BLaER1 treated with 17β-estradiol and CSF1 and Interleukin-3, amounts not matched to agents 10 nM and 100 nM (cell line): ENCODE results near the gene GRAP2.
"Not testable (repeated sequence)": the region's sequence is repeated elsewhere in the genome, so short reads cannot be mapped to it uniquely, and the experiment has no call there.

ENCODE experiments used
- H3K27ac ChIP-seq, 11 experiments: shearing (Covaris generic); formaldehyde crosslinking; 2 replicates each; pipeline ENCODE4 v1.8.1; 2022
- H3K27me3 ChIP-seq, 11 experiments: shearing (Covaris generic); formaldehyde crosslinking; 2 replicates each; pipeline ENCODE4 v1.8.1; 2022
- H3K36me3 ChIP-seq, 11 experiments: shearing (Covaris generic); formaldehyde crosslinking; 2 replicates each; pipeline ENCODE4 v1.8.1; 2022
- H3K4me1 ChIP-seq, 10 experiments: shearing (Covaris generic); formaldehyde crosslinking; 2 replicates each; pipeline ENCODE4 v1.8.1; 2022
- H3K4me2 ChIP-seq, 11 experiments: shearing (Covaris generic); formaldehyde crosslinking; 2 replicates each; pipeline ENCODE4 v1.8.1; 2022
- H3K4me3 ChIP-seq, 10 experiments: shearing (Covaris generic); formaldehyde crosslinking; 2 replicates each; pipeline ENCODE4 v1.8.1; 2022
- H3K9ac ChIP-seq, 11 experiments: shearing (Covaris generic); formaldehyde crosslinking; 2 replicates each; pipeline ENCODE4 v1.8.1; 2022
- H3K9me3 ChIP-seq, 11 experiments: shearing (Covaris generic); formaldehyde crosslinking; replicated peaks in 1 of 11; 2 replicates each; pipeline ENCODE4 v1.8.1; 2022
- H4K20me1 ChIP-seq, 11 experiments: shearing (Covaris generic); formaldehyde crosslinking; 2 replicates each; pipeline ENCODE4 v1.8.1; 2022
- Cebpa-rat ChIP-seq, 11 experiments: shearing (Covaris generic); IDR thresholded peaks; 2 replicates each; pipeline ENCODE4 v1.8.1; 2022

The GRAP2 gene

DNA sequence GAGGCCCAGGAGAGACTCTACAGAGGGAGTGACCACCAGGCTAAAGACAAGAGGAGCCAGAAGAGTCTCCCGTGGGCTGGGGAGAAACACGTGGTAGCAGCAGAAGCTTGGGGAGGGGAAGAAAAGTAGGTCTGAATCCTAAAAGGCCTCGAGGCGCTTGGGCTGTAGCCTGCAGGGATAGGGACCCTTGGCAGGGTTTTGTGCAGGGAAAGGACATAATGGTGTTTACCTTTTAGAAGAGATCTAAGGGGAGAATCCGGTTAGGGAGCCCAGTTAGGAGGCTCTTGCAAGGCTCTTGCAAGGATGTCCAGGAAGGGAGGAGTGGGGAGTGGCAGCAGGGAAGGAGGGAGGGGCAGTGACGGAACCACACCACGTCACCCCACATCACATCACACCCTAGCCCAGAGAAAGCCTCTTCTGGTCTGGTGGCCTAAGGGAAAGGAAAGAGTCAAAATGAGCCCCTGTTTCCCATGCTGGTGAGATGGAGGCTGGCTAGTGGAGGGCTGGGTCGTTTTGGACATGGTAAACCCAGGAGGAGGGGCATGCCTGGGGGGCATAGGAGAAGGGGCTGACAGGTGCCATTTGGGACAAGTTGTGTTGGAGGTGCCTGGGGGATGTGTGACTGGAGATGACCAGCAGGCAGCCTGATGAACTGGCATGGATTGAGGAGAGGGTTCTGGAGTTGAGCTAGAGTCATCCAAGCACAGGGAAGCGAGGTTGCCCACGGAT lies 87.7 kb downstream of the GRAP2 start:
- H3K27me3 ChIP-seq: peaks cover 0 to 6% (median 3%) of the 10 kb centered on the region in 11 experiments; a peak in 12 of 22 replicates
- no peaks in the 10 kb centered on the region for H3K36me3 ChIP-seq
- no peak overlapping the region for H3K4me3 ChIP-seq
- no peak overlapping the region for H3K4me2 ChIP-seq
- H3K4me1 ChIP-seq: peaks cover 0 to 28% (median 17%) of the 10 kb centered on the region in 10 experiments; a peak in 14 of 20 replicates
- no peaks in the 10 kb centered on the region for H4K20me1 ChIP-seq
- no peak overlapping the region for H3K27ac ChIP-seq
- H3K9ac ChIP-seq: no peak overlapping the region
- no peaks in the 10 kb centered on the region for H3K9me3 ChIP-seq
- no peak for TF ChIP-seq Cebpa-rat (IDR thresholded peaks at IDR 0.05)

DNA sequence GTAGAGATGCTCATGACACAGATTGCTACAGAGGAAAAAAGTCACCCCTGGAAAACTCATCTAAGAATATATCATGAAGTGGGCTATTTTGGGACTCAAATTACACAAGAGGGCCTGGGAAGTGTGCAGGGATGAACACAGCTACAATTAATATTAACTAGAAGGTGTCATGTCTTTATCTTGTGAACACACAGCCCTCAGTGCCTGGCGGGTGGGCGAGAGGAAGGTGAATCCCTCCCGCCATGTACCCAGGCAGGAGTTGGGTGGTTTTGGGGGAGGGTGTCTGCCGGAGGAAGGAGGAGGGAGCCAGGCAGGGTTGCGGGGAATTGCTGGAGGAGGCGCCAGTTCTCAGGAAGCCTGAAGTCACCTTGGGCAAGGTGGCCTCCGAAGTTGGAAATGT lies 88.7 kb downstream of the GRAP2 start:
- H3K27me3 ChIP-seq: peaks cover 9 to 17% (median 14%) of the 10 kb centered on the region in 11 experiments
- H4K20me1 ChIP-seq: no peaks in the 10 kb centered on the region
- no peaks in the 10 kb centered on the region for H3K9me3 ChIP-seq
- peak overlapping the region in 5 of 11 experiments; percentile 1 to 31 (median 24); a peak in 6 of 22 replicates for H3K4me2 ChIP-seq
- H3K4me1 ChIP-seq: peaks cover 0 to 28% (median 17%) of the 10 kb centered on the region in 10 experiments; a peak in 15 of 20 replicates
- TF ChIP-seq Cebpa-rat (IDR thresholded peaks at IDR 0.05): no peak
- H3K27ac ChIP-seq: no peak overlapping the region
- no peak overlapping the region for H3K9ac ChIP-seq
- H3K36me3 ChIP-seq: no peaks in the 10 kb centered on the region
- no peak overlapping the region for H3K4me3 ChIP-seq

DNA sequence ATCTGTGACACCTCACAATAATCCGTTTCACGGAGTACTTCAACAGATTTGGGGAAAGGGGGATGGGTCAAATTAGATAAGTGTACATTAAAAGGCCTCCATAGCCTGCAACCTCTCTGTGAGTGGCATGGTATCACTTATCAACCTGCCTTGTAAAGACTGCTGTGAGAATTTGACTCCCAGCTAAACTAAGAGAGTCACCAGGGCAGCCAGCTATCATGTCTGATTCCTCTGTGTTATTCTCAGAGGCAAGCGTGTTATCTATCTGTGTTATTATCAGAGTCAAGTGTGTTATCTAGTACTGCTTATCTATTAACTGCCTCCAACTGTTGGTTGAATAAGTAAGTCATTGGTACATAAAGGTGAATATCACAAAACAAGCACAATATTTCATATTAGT lies 89.8 kb downstream of the GRAP2 start:
- peaks cover 0 to 21% (median 8%) of the 10 kb centered on the region in 10 experiments; a peak in 10 of 20 replicates for H3K4me1 ChIP-seq
- TF ChIP-seq Cebpa-rat (IDR thresholded peaks at IDR 0.05): no peak
- H4K20me1 ChIP-seq: no peaks in the 10 kb centered on the region
- no peaks in the 10 kb centered on the region for H3K36me3 ChIP-seq
- no peak overlapping the region for H3K9ac ChIP-seq
- no peak overlapping the region for H3K4me2 ChIP-seq
- no peak overlapping the region for H3K27ac ChIP-seq
- peaks cover 0 to 6% (median 0%) of the 10 kb centered on the region in 11 experiments; a peak in 1 of 22 replicates for H3K9me3 ChIP-seq
- H3K27me3 ChIP-seq: peaks cover 19 to 27% (median 24%) of the 10 kb centered on the region in 11 experiments
- no peak overlapping the region for H3K4me3 ChIP-seq

DNA sequence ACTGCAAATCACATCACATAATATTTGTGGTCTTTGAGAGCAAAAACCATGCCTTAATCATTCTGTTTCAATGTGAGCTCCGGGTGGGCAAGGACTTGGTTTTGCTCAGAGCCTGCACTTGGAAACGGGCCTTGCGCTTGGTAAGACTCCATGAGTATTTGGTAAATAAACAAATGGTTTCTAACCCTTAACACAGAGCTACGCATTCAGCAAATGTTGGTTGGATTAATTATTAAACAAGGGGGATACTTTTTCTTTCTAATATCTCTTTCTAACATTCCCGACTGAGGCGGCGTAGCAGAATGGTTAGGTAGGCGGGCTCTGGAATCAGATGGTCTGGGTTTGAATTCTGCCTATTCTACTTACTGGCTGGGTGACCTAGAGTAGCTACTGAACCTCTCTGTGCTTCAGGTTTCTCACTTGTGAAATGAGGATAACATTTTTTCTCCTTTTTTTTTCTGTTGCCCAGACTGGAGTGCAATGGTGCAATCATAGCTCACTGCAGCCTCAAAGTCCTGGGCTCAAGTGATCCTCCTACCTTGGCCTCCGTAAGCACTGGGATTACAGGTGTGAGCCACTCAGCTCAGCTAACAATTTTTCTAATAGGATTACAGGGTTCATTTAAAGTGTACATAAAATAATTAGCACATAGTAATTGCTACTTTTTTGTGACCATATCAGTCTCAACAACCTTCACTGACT lies 90.4 kb downstream of the GRAP2 start:
- Histone ChIP-seq H4K20me1 (no peaks in the 10 kb centered on the region), H3K4me3 (no peak overlapping the region), H3K27me3 (peaks cover 20 to 32% (median 26%) of the 10 kb centered on the region in 11 experiments), H3K4me1 (peaks cover 0 to 20% (median 7%) of the 10 kb centered on the region in 10 experiments; a peak in 10 of 20 replicates), H3K9ac (no peak overlapping the region), H3K36me3 (no peaks in the 10 kb centered on the region), H3K4me2 (no peak overlapping the region), H3K27ac (no peak overlapping the region), H3K9me3 (peaks cover 0 to 6% (median 0%) of the 10 kb centered on the region in 11 experiments; a peak in 1 of 22 replicates)
- TF ChIP-seq Cebpa-rat (IDR thresholded peaks at IDR 0.05): no peak

DNA sequence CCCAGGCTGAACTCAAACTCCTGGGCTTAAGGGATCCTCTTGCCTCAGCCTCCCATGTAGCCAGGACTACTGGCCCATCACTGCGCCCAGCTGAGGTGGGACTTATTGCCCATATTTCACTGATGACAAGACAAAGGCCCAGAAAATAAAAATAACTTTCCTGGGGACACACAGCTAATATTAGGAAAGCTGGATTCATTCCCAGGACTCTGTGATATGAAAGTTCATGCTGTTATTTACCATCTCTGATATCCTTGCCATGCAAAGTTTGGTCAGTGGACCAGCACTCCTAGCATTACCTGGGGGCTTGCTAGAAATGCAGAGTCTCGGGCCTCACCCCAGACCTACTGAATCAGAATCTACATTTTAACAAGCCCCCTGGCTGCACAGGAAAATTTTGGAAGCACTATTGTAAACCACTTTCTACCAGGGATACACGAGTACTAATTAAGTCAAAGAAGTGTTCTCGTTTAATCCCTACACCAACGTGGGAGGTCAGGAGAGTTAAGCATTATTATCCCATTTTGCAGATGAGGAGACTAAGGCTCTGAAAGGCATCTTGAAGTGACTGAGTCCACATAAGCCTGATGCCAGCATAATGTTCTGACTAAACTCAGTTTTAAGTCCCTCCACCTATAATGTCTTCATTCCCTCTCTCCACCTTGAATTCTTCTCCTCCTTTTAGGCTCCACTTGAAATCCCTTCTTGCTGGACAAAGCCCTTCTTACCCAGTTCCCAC lies 91.4 kb downstream of the GRAP2 start:
- Histone ChIP-seq H3K36me3 (no peaks in the 10 kb centered on the region), H4K20me1 (no peaks in the 10 kb centered on the region), H3K27me3 (peaks cover 20 to 32% (median 26%) of the 10 kb centered on the region in 11 experiments), H3K27ac (no peak overlapping the region), H3K9ac (no peak overlapping the region), H3K4me1 (peaks cover 0 to 20% (median 7%) of the 10 kb centered on the region in 10 experiments; a peak in 10 of 20 replicates), H3K9me3 (peaks cover 0 to 6% (median 0%) of the 10 kb centered on the region in 11 experiments; a peak in 1 of 22 replicates), H3K4me2 (no peak overlapping the region), H3K4me3 (no peak overlapping the region)
- TF ChIP-seq Cebpa-rat (IDR thresholded peaks at IDR 0.05): no peak

DNA sequence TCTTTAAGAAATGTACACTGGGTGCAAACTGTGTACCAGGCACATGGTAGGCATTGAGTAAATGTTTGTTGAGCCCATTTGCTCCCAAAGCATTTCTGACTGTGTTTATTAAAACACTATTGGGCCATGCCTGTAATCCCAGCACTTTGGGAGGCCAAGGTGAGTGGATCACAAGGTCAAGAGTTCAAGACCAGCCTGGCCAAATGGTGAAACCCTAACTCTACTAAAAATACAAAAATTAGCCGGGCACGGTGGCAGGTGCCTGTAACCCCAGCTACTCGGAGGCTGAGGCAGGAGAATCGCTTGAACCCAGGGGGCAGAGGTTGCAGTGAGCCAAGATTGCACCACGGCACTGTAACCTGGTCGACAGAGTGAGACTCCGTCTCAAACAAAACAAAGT lies 92.0 kb downstream of the GRAP2 start:
- not testable (repeated sequence) for H3K4me2 ChIP-seq, H3K9me3 ChIP-seq, H3K9ac ChIP-seq, H3K4me3 ChIP-seq, H3K36me3 ChIP-seq, H3K27ac ChIP-seq, H4K20me1 ChIP-seq
- Histone ChIP-seq H3K4me1 (peaks cover 0 to 20% (median 8%) of the 10 kb centered on the region in 10 experiments; a peak in 10 of 20 replicates), H3K27me3 (peaks cover 20 to 32% (median 26%) of the 10 kb centered on the region in 11 experiments)

DNA sequence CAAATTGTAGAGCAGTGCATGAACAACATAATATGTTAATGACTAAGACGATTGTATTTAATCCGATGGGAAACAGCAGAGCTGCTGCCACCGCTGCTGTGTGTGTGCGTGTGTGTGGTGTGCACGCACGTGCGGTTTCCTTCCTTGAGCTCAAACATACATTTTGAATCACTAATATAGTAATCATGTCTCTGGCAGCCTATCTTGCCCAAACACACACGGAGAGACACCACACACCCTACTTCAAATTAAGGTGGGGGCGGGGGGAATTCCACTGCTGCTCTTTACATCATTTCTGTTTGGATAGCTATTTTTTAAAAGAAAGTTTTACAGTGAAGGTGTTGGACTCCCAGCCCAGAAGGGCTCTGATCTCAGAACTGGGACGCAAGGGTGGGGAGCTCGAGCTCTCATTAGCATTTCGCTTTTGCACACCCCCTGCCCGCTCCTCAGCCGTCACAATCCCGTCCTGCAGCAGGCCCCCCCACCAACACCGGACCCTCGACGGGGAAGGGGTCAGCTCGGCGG lies 93.2 kb downstream of the GRAP2 start:
- H4K20me1 ChIP-seq: no peaks in the 10 kb centered on the region
- H3K9ac ChIP-seq: no peak overlapping the region
- H3K27ac ChIP-seq: no peak overlapping the region
- H3K36me3 ChIP-seq: no peaks in the 10 kb centered on the region
- H3K9me3 ChIP-seq: peaks cover 0 to 6% (median 0%) of the 10 kb centered on the region in 11 experiments; a peak in 1 of 22 replicates
- no peak overlapping the region for H3K4me3 ChIP-seq
- H3K27me3 ChIP-seq: peaks cover 20 to 32% (median 26%) of the 10 kb centered on the region in 11 experiments
- H3K4me1 ChIP-seq: peaks cover 0 to 20% (median 8%) of the 10 kb centered on the region in 10 experiments; a peak in 10 of 20 replicates
- H3K4me2 ChIP-seq: peak overlapping the region in 9 of 11 experiments; percentile 15 to 51 (median 38); a peak in 14 of 22 replicates
- TF ChIP-seq Cebpa-rat (IDR thresholded peaks at IDR 0.05): no peak

DNA sequence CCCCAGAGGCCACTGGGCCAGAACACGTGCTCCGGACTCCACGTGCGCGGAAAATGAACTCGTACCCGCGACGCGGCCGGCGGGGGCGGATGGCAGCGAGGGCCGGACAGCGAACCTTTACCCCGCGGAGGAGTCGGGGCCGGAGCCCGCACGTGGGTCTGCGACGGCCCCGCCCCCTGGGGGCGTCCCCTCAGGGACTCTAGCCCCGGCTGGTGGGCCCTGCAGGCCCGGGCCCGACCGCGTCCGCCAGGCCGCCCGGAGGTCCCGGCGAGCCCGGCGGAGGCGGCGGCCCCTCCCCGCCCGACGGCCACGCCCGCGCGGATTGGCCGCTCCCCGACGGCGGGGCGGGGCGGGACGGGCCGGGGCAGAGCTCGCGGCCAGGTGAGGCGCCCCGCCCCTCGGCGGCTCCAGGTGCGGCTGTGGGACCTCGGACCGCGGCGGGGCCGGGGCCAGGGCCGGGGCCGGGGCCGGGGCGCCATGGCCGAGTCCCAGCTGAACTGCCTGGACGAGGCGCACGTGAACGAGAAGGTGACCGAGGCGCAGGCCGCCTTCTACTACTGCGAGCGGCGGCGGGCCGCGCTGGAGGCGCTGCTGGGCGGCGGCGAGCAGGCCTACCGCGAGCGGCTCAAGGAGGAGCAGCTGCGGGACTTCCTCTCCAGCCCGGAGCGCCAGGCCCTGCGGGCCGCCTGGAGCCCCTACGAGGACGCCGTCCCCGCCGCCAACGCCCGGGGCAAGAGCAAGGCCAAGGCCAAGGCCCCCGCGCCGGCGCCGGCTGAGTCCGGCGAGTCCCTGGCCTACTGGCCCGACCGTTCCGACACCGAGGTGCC lies 93.9 kb downstream of the GRAP2 start, which contains the start of gene FAM83F:
FAM83F (plus strand) TSS at position 389 of the 827 bp plus-strand sequence; CDS start at position 478, 89 bp downstream.
- peaks cover 0 to 6% (median 0%) of the 10 kb centered on the region in 11 experiments; a peak in 1 of 22 replicates for H3K9me3 ChIP-seq
- TF ChIP-seq Cebpa-rat (IDR thresholded peaks at IDR 0.05): no peak
- H3K36me3 ChIP-seq: no peaks in the 10 kb centered on the region
- peaks cover 0 to 19% (median 7%) of the 10 kb centered on the region in 10 experiments; a peak in 12 of 20 replicates for H3K4me1 ChIP-seq
- H3K27me3 ChIP-seq: peaks cover 20 to 32% (median 26%) of the 10 kb centered on the region in 11 experiments
- peak within 1 kb of the TSS in 9 of 11 experiments; percentile 15 to 51 (median 38); a peak in 15 of 22 replicates for H3K4me2 ChIP-seq
- no peak within 1 kb of the TSS for H3K27ac ChIP-seq
- no peak within 1 kb of the TSS for H3K4me3 ChIP-seq
- no peak within 1 kb of the TSS for H3K9ac ChIP-seq
- no peaks in the 10 kb centered on the region for H4K20me1 ChIP-seq
